GM12875 (cell line): Measurements from ENCODE around the gene CLDN7.

Experiments used
- H3K4me3 ChIP-seq: one replicate; pipeline ENCODE4 v1.5.1; 2011; ENCODE audit warnings: low read depth, low read length, control low read depth
- TF ChIP-seq, protein P1 (sequence below): IDR thresholded peaks from 2 replicates; pipeline ENCODE4 v1.5.1; 2011; ENCODE audit warnings: low read depth, mild to moderate bottlenecking, control low read depth, inconsistent platforms, low read length, moderate library complexity, borderline replicate concordance; ENCODE audit not compliant: insufficient read depth

Gene CLDN7, protein sequence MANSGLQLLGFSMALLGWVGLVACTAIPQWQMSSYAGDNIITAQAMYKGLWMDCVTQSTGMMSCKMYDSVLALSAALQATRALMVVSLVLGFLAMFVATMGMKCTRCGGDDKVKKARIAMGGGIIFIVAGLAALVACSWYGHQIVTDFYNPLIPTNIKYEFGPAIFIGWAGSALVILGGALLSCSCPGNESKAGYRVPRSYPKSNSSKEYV

DNA sequence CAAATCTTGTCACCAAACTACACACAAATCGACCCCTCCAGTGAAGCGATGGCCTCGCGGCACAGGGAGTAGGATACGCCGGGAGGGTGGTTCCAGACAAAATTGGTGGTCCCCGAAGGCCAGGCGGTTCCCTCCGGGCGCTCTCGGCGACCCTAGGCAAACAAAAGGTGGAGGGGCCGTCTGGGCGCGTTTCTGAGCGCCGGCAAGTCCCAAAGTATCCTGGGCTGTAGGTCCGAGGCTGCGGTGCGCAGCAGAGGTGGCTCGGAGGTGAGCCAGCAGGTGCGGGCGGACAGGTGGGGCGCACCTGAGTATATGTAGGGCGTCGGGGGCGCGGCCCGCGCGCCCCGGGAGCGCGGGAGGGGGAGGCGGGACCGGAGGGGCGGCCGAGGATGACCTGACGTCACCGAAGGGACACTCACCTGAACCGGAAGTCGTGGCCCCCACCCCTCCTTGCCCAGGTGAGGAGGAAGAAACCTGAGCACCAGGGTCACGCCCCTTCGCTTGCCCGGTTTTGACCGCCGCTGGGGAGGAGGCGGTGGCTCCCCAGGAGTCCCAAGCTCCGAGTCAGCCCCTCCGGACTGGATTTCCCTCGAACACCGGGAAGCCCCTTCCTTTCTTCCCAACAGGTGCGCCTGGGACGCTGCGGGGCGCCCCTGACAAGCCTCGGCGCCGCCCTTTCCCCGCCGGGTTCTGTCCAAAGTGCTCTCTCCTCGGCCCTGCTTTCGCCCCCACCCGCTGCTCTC, at the start of gene CLDN7:
Gene CLDN7 (minus strand): TSS at position 287 of the 743 bp plus-strand sequence. CDS start 435 bp downstream, outside the sequence.
- peak within 1 kb of the TSS; percentile 40 for H3K4me3 ChIP-seq
- TF ChIP-seq, protein P1, sequence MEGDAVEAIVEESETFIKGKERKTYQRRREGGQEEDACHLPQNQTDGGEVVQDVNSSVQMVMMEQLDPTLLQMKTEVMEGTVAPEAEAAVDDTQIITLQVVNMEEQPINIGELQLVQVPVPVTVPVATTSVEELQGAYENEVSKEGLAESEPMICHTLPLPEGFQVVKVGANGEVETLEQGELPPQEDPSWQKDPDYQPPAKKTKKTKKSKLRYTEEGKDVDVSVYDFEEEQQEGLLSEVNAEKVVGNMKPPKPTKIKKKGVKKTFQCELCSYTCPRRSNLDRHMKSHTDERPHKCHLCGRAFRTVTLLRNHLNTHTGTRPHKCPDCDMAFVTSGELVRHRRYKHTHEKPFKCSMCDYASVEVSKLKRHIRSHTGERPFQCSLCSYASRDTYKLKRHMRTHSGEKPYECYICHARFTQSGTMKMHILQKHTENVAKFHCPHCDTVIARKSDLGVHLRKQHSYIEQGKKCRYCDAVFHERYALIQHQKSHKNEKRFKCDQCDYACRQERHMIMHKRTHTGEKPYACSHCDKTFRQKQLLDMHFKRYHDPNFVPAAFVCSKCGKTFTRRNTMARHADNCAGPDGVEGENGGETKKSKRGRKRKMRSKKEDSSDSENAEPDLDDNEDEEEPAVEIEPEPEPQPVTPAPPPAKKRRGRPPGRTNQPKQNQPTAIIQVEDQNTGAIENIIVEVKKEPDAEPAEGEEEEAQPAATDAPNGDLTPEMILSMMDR = no peak

DNA sequence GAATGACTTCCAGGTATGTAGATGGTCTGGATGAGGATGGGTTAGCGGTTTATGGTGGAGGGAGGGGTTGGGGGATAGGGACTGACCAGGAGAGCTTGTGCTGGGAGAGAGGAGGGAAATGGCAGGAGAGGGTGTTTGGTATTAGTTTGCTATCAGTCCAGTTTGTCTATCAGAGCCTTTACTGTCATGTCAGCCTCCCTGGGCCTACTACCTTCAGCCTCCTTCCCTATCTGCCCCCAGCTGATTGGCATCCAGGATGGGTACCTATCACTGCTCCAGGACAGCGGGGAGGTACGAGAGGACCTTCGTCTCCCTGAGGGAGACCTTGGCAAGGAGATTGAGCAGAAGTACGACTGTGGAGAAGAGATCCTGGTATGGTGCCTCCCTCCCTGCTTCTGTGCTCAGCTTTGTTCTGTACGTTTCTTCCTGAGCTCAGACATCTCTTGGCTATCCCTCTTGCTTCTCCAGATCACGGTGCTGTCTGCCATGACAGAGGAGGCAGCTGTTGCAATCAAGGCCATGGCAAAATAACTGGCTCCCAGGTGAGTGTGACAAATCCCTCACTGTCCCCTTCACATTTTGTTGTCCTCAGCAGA, 48.9 kb upstream of the CLDN7 start:
- TF ChIP-seq, protein P1 = no peak
- no peak overlapping the region for H3K4me3 ChIP-seq

DNA sequence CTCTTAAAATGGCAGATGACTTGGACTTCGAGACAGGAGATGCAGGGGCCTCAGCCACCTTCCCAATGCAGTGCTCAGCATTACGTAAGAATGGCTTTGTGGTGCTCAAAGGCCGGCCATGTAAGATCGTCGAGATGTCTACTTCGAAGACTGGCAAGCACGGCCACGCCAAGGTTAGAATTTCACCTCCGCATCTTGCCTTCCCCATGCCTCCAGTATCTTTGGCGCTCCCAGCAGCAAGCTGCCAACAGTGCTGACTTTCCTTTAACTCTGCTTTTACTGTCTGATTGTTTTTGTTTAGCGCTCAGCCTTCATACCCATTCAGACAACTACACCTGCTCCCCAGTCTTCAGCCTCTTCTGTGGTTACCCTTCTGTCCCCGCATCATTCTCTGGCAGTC, 47.4 kb upstream of the CLDN7 start:
- TF ChIP-seq, protein P1 = no peak
- no peak overlapping the region for H3K4me3 ChIP-seq

DNA sequence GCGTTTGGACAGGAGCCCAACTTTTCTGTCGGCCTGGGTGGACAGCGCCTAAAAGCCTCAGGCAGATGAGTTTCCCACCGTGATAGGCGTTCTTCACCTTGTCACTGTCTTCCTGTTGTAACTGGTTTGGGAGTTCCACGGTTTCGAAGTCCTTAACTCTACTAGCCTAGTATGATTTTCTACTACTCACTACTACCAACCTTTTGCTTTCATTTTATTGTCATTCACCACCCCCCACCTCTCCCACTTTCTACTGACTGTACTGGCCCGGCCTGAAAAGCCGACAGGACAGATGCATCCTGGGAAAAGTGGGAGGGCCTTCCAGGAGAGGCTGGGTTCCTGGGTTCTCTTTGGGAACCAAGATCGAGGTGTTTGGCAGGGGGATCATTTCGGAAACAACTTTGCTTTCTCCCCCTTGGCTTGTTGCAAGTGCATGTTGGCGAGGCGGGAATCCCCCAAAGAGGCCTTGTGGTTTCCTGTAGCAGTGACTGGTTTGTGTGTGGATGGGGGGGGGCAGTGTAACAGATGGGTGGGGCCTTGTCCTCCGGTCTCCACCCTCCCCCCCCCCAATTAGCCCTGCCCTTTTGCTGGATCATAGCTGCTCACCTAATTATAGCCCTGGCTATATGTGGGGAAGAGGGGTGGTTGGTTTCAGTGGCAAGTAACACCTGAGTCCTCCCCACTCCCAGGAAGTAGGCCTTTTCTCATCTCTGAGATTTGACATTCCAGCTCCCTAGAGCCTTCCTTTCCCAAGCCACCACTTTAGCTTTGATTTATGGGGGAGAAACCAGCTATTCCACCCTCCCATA, 46.6 kb upstream of the CLDN7 start:
- TF ChIP-seq, protein P1 = no peak
- peak overlapping the region; percentile 91 for H3K4me3 ChIP-seq

DNA sequence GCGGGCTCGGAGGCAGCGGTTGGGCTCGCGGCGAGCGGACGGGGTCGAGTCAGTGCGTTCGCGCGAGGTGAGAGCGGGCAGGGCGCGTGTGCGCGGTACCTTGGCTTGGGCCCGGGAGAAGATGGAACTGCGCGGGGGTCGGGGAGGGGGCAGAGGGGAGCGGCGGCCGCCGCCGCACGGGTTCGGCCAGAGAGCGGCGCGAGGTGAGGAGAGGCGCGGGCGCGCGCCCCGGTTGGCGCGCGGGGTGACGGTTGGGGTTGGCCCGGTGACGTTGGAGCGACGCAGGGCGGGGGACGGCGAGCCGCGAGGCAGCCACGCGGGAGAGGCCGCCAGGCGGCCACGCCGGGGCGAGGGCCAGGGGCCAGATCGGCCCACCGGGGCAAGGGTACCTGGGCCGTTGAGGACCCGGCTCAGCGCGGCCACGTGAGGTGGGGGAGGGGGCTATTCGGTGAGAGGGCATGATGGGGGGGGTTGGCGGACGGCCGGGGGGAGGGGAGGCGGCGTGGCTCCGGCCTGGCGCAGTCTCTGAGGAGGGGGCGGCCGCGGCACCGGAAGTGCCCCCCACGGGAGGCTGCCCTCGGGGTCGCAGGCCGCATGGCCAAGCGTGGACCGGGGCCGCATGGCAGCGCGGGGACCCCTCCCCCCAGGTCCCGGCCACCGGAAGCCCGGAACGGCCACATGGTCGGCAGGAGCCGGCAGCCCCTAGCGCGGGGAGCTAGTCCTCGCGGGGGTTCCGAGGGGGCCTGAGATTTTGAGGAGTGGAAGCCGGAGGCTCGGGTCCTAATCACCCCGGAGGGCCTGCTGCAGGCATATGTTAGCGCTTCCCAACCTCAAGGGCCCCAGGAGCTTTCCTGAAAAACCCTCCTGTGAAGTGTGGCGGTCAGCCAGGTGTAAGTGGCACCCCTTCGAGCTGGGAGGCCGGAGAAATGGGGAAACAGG, 45.7 kb upstream of the CLDN7 start:
- TF ChIP-seq, protein P1 = no peak

More for the DNA sequence above, 45.7 kb upstream of the CLDN7 start:
- peak overlapping the region; percentile 91 for H3K4me3 ChIP-seq
